Colonic mucosa (tissue), 4 donors: ENCODE results near the gene PXT1. TPM values are rescaled to one million over a fixed set of nuclear protein-coding genes. Genes with fewer than 3 reads are reported as not detected.

Experiments
- DNase-seq: peaks from one replicate; pipeline ENCODE4 v3.0.0-alpha.2; 2020
- H3K27ac ChIP-seq: fragments of 200-600 bp; one replicate; pipeline ENCODE4 v1.8.0; 2021
- H3K27me3 ChIP-seq: fragments of 200-600 bp; one replicate; pipeline ENCODE4 v1.8.0; 2021
- H3K36me3 ChIP-seq: fragments of 200-600 bp; one replicate; pipeline ENCODE4 v1.8.0; 2021
- H3K4me1 ChIP-seq: fragments of 200-600 bp; one replicate; pipeline ENCODE4 v1.8.0; 2021; ENCODE audit warnings: mild to moderate bottlenecking
- H3K4me3 ChIP-seq: fragments of 200-600 bp; one replicate; pipeline ENCODE4 v1.8.0; 2021
- H3K9ac ChIP-seq, 2 donors: one replicate each; pipeline ENCODE4 v1.7.0; 2013; ENCODE audit warnings: control low read depth in 2 of 2, low read depth in 2 of 2, low read length in 2 of 2
- H3K9me3 ChIP-seq: fragments of 200-600 bp; one replicate; pipeline ENCODE4 v1.8.0; 2021
- intact Hi-C: fragments of 100-400 bp; cut with DNase I; formaldehyde crosslinking; loops from one replicate; pipeline ENCODE4 v1.14.1; 2022
- total RNA-seq, 2 donors: library from RNA; stranded (reverse); fragmentation: NEBNext Ultra II Directional in 1 of 2; extraction: Animal tissue kit (Norgen Biotek cat#: 25700) in 1 of 2; gene quantifications; one replicate each; pipeline ENCODE4 v1.2.1, GENCODE V29; 2021
- TF ChIP-seq, protein P1 (sequence below): fragments of 200-600 bp; IDR thresholded peaks from one replicate; pipeline ENCODE4 v1.8.0; 2022; ENCODE audit warnings: antibody characterized with exemption, mild to moderate bottlenecking
- donor health status: healthy.
- donor health status: DM: no; HTN: no; CAD: no.
- donor health status: DM: no; HTN: no; CAD: no.

The PXT1 gene
- total RNA-seq, 2 donors from 2014 or later = not detected

DNA sequence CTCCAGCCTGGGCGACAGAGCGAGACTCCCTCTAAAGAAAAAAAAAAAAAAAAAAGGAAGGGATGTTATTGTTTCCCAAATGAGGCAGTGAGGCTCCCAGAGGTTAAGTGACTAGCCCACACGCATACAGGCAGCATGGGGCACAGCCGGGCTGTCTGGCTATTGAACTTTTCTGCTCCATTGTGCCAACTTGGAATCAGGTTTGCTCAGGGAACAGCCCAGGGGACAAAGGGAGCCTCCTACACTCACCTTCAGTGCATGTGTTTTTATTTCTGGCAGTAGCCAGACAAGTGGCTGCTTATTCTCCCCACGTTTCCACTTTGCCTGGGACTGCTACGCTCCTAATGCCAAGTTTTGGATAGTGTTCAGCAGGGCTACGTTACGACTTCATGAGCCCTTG lies 65.9 kb downstream of the PXT1 start:
- TF ChIP-seq, protein P1, sequence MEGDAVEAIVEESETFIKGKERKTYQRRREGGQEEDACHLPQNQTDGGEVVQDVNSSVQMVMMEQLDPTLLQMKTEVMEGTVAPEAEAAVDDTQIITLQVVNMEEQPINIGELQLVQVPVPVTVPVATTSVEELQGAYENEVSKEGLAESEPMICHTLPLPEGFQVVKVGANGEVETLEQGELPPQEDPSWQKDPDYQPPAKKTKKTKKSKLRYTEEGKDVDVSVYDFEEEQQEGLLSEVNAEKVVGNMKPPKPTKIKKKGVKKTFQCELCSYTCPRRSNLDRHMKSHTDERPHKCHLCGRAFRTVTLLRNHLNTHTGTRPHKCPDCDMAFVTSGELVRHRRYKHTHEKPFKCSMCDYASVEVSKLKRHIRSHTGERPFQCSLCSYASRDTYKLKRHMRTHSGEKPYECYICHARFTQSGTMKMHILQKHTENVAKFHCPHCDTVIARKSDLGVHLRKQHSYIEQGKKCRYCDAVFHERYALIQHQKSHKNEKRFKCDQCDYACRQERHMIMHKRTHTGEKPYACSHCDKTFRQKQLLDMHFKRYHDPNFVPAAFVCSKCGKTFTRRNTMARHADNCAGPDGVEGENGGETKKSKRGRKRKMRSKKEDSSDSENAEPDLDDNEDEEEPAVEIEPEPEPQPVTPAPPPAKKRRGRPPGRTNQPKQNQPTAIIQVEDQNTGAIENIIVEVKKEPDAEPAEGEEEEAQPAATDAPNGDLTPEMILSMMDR = no peak
- no peaks in the 10 kb centered on the region for H3K9me3 ChIP-seq
- no peak for DNase-seq
- no peaks in the 10 kb centered on the region for H3K36me3 ChIP-seq
- no peaks in the 10 kb centered on the region for H3K4me1 ChIP-seq
- no peak overlapping the region for H3K9ac ChIP-seq
- no peak overlapping the region for H3K27ac ChIP-seq
- no peaks in the 10 kb centered on the region for H3K27me3 ChIP-seq
- intact Hi-C loops = no loop called here
- H3K4me3 ChIP-seq = no peak overlapping the region

- intact Hi-C loops = no loop called here
- TF ChIP-seq, protein P1 = no peak
- Histone ChIP-seq H3K9me3 (no peaks in the 10 kb centered on the region), H3K4me3 (no peak overlapping the region), H3K27ac (no peak overlapping the region), H3K27me3 (no peaks in the 10 kb centered on the region), H3K4me1 (no peaks in the 10 kb centered on the region), H3K36me3 (no peaks in the 10 kb centered on the region), H3K9ac (no peak overlapping the region)
- DNase-seq = no peak
Observed at GRCh38 chr6:36376183-36376582, 66.5 kb downstream of the PXT1 start.

DNA sequence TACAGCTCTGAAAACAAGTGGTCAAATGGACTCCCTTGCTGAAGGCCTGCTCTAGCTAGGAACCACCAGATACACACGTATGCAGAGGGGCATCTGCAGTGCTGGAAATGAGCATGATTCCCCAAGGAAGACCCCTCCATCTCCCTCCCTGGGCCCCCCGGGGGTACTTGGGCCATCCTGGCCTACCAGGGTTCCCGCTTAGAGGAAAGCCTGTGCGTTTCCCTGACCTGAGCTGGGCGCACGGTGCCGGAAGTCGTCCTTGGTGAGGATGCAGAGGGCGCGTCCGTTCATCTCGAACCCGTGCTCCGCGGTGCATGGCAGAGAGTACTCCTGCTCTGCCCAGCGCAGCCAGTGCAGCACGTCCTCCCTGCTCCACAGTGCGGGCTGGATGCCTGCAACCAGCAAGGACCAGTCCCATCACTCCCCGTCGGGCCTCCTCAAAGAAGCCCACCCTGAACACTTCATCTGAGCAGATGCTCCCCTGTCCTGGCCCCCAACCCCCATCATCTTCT lies 67.0 kb downstream of the PXT1 start:
- Histone ChIP-seq H3K27me3 (no peaks in the 10 kb centered on the region), H3K9ac (no peak overlapping the region), H3K9me3 (no peaks in the 10 kb centered on the region), H3K4me3 (no peak overlapping the region), H3K27ac (no peak overlapping the region), H3K4me1 (no peaks in the 10 kb centered on the region), H3K36me3 (no peaks in the 10 kb centered on the region)
- DNase-seq = no peak
- TF ChIP-seq, protein P1 = no peak
- intact Hi-C loops = no loop called here

DNA sequence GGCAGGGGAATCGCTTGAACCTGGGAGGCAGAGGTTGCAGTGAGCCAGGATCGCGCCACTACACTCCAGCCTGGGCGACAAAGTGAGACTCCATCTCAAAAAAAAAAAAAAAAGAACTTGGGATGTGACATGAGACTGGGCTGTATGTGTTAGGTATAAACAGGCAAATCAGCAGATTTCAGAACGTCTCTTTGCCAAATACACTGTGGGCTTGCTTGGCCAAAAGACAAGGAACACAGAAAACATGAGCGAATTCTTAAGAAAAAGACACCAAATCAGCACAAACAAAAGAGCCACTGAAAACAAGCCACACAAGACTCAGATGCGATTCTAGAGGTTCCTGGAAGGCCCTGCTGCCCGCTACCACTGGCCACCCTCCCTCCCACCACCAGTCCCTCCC lies 67.7 kb downstream of the PXT1 start:
- H3K36me3 ChIP-seq = no peaks in the 10 kb centered on the region
- TF ChIP-seq, protein P1 = no peak
- no peak overlapping the region for H3K27ac ChIP-seq
- DNase-seq = no peak
- no peak overlapping the region for H3K9ac ChIP-seq
- intact Hi-C loops = no loop called here
- H3K9me3 ChIP-seq = no peaks in the 10 kb centered on the region
- no peaks in the 10 kb centered on the region for H3K27me3 ChIP-seq
- no peaks in the 10 kb centered on the region for H3K4me1 ChIP-seq
- no peak overlapping the region for H3K4me3 ChIP-seq

DNA sequence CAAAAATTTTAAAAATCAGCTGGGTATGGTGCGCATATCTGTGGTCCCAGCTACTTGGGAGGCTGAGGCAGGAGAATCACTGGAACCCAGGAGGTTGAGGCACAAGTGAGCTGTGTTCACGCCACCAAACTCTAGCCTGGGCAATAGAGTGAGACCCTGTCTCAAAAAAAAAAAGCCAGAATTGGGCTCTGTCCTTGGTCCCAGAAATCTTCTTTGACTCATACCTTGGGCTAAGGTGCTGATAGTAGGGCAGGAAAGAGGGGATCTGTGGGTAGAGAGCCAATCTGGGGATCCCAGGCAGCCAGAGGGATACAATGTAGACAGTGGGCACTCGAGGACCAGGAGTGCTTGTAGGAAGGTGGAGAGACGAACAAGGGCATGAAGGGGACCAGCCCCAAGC lies 68.5 kb downstream of the PXT1 start:
- no peak for DNase-seq
- no peaks in the 10 kb centered on the region for H3K27me3 ChIP-seq
- no peaks in the 10 kb centered on the region for H3K36me3 ChIP-seq
- TF ChIP-seq, protein P1 = no peak
- intact Hi-C loops = no loop called here
- no peak overlapping the region for H3K4me3 ChIP-seq
- no peaks in the 10 kb centered on the region for H3K9me3 ChIP-seq
- H3K4me1 ChIP-seq = no peaks in the 10 kb centered on the region
- H3K27ac ChIP-seq = no peak overlapping the region
- H3K9ac ChIP-seq = no peak overlapping the region
